ENCODE results near the gene IL10.
A peak's percentile ranks its signal among the peaks of the same experiment; 100 is the strongest.

The IL10 gene

GRCh38 chr1:206797534-206798383 lies 25.5 kb upstream of the IL10 start:
- no peak overlapping the region for H3K27ac ChIP-seq
- DNase-seq: no peak
- in situ Hi-C loops (cut with HindIII; ENCODE audit: low pct_ligation_motif_present, low sequenced_read_pairs): no loop called here
- H3K4me3 ChIP-seq (ENCODE audit: low read depth, low read length): no peak overlapping the region
- no peaks in the 10 kb centered on the region for H3K36me3 ChIP-seq (replicated peaks)
- TF ChIP-seq, protein P1, sequence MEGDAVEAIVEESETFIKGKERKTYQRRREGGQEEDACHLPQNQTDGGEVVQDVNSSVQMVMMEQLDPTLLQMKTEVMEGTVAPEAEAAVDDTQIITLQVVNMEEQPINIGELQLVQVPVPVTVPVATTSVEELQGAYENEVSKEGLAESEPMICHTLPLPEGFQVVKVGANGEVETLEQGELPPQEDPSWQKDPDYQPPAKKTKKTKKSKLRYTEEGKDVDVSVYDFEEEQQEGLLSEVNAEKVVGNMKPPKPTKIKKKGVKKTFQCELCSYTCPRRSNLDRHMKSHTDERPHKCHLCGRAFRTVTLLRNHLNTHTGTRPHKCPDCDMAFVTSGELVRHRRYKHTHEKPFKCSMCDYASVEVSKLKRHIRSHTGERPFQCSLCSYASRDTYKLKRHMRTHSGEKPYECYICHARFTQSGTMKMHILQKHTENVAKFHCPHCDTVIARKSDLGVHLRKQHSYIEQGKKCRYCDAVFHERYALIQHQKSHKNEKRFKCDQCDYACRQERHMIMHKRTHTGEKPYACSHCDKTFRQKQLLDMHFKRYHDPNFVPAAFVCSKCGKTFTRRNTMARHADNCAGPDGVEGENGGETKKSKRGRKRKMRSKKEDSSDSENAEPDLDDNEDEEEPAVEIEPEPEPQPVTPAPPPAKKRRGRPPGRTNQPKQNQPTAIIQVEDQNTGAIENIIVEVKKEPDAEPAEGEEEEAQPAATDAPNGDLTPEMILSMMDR (IDR thresholded peaks at IDR 0.05; ENCODE audit: low read depth, low read length, missing control alignments): peak; percentile 78
- H3K27me3 ChIP-seq (replicated peaks): peaks cover 4% of the 10 kb centered on the region

DNA sequence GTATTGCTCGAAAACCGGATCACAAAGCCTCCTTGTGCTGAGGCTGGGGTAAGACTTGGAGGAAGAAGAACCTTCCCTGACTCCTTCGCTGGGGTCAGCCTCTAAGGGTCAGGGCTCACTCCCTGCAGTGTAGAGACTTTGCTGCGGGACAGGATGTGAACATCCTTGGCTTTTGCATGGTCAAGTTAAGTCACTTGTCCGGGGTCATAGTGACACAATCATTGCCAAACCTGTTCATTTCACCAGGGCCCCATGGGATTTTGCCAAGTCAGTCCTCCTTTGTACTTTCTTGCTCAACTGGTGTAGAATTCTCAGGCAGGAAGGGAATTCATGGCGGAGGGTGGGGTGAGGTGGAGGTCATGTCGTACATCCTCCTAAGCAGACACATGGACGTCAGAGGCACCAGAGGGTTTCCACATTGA lies 24.7 kb upstream of the IL10 start:
- no peak overlapping the region for H3K4me3 ChIP-seq (ENCODE audit: low read depth, low read length)
- H3K27me3 ChIP-seq (replicated peaks): peaks cover 4% of the 10 kb centered on the region
- H3K27ac ChIP-seq: no peak overlapping the region
- TF ChIP-seq, protein P1 (IDR thresholded peaks at IDR 0.05; ENCODE audit: low read depth, low read length, missing control alignments): no peak
- DNase-seq: no peak
- in situ Hi-C loops (cut with HindIII; ENCODE audit: low pct_ligation_motif_present, low sequenced_read_pairs): no loop called here
- H3K36me3 ChIP-seq (replicated peaks): no peaks in the 10 kb centered on the region

GRCh38 chr1:206796116-206796515 lies 23.8 kb upstream of the IL10 start:
- in situ Hi-C loops (cut with HindIII; ENCODE audit: low pct_ligation_motif_present, low sequenced_read_pairs): no loop called here

GRCh38 chr1:206794294-206794908 lies 22.1 kb upstream of the IL10 start:
- in situ Hi-C loops (cut with HindIII; ENCODE audit: low pct_ligation_motif_present, low sequenced_read_pairs): no loop called here

More at GRCh38 chr1:206796116-206796515, 23.8 kb upstream of the IL10 start:
- TF ChIP-seq, protein P1 (IDR thresholded peaks at IDR 0.05; ENCODE audit: low read depth, low read length, missing control alignments): no peak
- Histone ChIP-seq H3K36me3 (replicated peaks) (no peaks in the 10 kb centered on the region), H3K27ac (no peak overlapping the region), H3K4me3 (ENCODE audit: low read depth, low read length) (no peak overlapping the region), H3K27me3 (replicated peaks) (peaks cover 2% of the 10 kb centered on the region)
- DNase-seq: no peak

DNA sequence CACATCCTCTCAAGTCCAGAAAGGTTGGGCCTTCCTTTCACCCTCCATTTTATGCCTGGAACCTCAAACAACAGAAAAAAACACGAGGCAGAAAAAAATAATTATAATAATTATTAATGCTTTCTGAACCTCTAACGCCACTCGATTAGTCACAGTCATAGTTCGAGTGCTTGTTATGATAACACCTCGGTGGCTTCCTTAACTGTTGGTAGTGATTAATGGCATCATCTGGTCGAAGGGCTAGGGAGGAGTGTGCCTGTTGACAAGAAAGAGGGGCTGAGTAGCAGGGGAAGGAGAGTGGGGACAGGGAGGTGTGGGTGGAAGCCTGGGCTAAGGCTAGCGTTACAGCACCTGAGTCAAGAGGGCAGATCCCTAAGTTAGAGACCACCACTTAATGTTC lies 21.3 kb upstream of the IL10 start:
- Histone ChIP-seq H3K36me3 (replicated peaks) (no peaks in the 10 kb centered on the region), H3K27me3 (replicated peaks) (no peaks in the 10 kb centered on the region), H3K4me3 (ENCODE audit: low read depth, low read length) (no peak overlapping the region), H3K27ac (no peak overlapping the region)
- TF ChIP-seq, protein P1 (IDR thresholded peaks at IDR 0.05; ENCODE audit: low read depth, low read length, missing control alignments): no peak
- in situ Hi-C loops (cut with HindIII; ENCODE audit: low pct_ligation_motif_present, low sequenced_read_pairs): no loop called here
- no peak for DNase-seq

More at GRCh38 chr1:206794294-206794908, 22.1 kb upstream of the IL10 start:
- Histone ChIP-seq H3K36me3 (replicated peaks) (no peaks in the 10 kb centered on the region), H3K27me3 (replicated peaks) (no peaks in the 10 kb centered on the region), H3K4me3 (ENCODE audit: low read depth, low read length) (no peak overlapping the region), H3K27ac (no peak overlapping the region)
- DNase-seq: no peak
- TF ChIP-seq, protein P1 (IDR thresholded peaks at IDR 0.05; ENCODE audit: low read depth, low read length, missing control alignments): no peak
